NCI-H345 treated with DMSO at 0.1 percent for 48 hours (cell line): ENCODE results near the gene HES2.
"Not testable (repeated sequence)": the region's sequence is repeated elsewhere in the genome, so short reads cannot be mapped to it uniquely, and the experiment has no call there.

ENCODE experiments used
- DNase-seq: peaks from one replicate; lab custom pipeline; 2025; ENCODE audit not compliant: unreplicated experiment; lab: John Stamatoyannopoulos, UW

Gene HES2

DNA sequence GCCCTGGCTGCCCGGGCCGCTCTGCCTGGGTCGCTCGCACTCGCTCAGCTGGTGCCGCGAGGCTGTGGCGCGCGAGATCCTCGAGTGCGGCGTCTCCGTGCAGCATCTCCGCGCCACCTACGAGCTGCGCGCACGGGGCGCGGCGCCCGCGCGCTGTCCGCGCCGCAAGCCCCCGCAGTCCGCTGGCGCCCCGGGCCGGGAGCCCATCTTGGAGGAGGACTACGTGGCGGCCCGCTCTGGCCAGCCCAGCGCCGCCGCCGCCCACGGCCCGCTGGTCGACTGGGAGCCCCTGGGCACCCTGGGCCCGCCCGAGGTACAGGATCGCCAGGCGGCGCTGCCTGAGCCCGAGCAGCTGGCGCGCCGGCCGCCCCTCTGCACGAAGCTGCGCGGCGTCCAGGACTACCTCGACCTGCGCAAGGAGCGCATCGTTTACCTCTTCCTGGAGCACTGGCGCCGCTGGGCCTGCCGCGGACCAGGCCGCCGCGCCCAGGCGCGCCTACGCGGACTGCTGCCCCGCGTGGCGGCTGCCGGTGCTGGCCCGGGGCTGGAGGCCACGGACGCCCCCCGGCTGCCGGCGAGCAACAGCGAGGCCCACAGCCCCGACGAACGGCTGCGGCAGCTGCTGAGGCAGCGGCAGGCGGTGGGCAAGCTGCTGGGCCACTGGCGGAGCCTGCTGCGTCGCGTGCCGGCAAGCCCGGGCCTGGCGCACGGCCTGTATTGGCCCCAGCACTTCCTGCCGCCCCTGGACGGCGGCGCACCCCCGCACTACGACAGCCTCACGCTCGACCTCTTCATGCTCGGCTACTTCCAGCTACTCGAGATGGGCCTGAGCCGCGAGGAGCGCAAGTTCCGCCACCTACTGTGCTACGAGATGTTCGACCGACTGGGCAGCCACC lies 35.4 kb upstream of the HES2 start:
- no peak for DNase-seq

GRCh38 chr1:6453895-6454855 lies 34.5 kb upstream of the HES2 start:
- not testable (repeated sequence) for DNase-seq

DNA sequence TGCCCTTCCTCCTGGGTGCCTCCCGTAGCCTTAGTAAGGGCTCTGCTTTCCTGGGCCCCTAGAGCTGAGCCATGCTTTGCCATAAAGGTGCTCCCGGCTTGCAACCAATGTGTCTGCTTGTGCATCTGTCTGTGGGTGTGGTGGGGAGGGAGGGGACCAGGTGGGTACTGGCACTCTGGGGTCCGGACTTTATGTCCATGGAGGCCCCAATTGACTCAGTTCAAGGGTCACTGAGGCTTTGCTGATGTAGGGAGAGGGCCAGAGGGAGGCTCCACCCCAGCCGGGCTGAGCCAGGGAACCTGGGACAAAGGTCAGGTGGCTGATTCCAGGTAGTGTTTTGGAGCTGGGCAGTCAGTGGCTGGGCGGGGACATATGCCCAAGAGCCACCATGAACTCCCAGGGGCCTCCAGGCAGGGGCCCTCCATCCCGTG lies 31.2 kb upstream of the HES2 start:
- no peak for DNase-seq

DNA sequence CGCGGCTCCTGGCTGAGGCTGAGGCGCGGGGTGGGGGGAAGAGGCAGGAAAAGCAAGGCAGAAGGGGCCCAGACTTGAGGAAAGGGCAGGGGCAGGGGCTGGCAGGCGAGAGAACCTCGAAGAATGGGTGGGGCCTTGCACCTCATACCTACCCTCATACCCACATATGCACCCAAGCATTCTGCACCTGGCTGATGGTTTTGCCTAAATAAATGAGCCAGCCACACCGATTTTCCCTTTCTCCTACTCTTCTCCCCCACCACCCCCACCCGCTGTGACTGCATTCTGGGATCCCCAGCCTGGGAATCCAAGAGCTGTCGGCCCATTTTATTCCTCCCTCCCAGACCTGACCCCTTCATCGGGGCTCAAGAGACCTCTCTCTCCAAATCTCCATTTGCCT lies 30.8 kb upstream of the HES2 start:
- DNase-seq, result not testable (repeated sequence)

GRCh38 chr1:6450005-6450450 lies 30.3 kb upstream of the HES2 start:
- no peak for DNase-seq

- DNase-seq, result no peak
Observed at GRCh38 chr1:6448749-6449631, 29.3 kb upstream of the HES2 start.

- peak; percentile 30 for DNase-seq
Observed at GRCh38 chr1:6447818-6448748, 28.4 kb upstream of the HES2 start.

DNA sequence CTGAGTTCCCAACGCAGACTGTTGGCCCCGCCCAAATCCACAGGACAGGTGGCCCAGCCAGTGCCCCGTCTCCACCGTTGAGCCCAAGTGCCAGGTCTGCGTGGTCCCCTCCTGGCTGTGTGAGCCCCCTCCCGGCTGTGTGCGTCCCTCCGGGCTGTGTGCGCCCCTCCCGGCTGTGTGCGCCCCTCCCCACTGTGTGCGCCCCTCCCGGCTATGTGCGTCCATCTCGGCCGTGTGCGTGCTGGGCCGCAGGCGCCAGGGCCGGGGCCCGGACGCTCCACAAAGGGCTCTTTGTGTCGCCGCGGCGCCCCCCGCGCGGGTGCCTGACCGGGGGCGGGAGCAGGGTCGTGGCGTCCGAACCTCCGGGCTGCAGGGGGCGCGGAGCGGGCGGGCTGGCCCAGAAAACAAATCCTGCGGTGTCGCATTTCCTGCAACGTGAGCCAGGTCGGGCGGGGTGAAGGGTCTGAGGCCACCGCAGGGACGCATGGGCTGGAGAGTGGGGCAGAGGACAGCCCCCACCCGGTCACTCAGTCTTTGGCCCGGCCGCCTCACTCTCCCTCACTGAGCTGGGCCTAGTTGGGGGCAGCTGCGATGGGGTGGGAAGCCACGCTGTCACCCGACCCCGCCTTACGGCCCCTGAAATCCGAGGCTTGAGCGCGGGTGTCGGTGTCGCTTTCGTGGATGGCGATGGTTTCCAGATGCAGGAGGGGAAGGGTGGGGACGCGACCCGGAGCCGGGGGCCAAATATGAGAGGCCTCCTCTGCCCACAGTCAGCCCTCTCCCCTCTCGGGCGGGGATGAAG lies 27.5 kb upstream of the HES2 start:
- no peak for DNase-seq

- no peak for DNase-seq
Observed at GRCh38 chr1:6446665-6447015, 26.9 kb upstream of the HES2 start.

DNA sequence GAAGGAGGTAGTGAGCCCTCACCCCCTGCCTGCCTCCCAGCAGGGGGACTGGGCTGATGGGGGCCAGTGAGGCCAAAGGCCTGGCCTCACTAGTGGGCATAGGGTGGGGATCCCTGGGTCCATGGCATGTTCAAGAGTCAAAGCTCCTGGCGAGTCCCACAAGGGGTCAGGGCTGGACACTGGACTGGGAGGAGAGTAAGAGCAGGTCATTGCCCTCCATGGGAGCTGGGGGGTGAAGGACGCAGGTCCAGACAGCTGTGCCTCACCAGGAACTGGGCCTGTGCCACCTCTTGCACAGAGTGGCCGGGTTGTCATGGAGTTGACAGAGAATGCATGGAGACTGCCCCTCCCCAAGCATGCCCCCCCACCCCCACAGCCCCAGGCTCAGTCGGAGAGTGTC lies 26.2 kb upstream of the HES2 start:
- DNase-seq, result not testable (repeated sequence)

GRCh38 chr1:6445062-6445763 lies 25.5 kb upstream of the HES2 start:
- DNase-seq, result no peak

GRCh38 chr1:6444377-6444776 lies 24.7 kb upstream of the HES2 start:
- no peak for DNase-seq

- no peak for DNase-seq
Observed at GRCh38 chr1:6443339-6444115, 23.8 kb upstream of the HES2 start.

- no peak for DNase-seq
Observed at GRCh38 chr1:6441586-6441985, 21.9 kb upstream of the HES2 start.

- DNase-seq, result no peak
Observed at GRCh38 chr1:6440198-6441126, 20.7 kb upstream of the HES2 start.

GRCh38 chr1:6438047-6438525 lies 18.4 kb upstream of the HES2 start:
- peak; percentile 72 for DNase-seq
